GM18867 (cell line): ENCODE measurements around the gene AUTS2.
A peak's percentile ranks its signal among the peaks of the same experiment; 100 is the strongest.

Source experiments
- ATAC-seq: cut with Tn5 transposase; IDR thresholded peaks from one replicate; pipeline ENCODE4 v1.9.1; 2021; ENCODE audit warnings: mild to moderate bottlenecking, moderate library complexity; ENCODE audit not compliant: unreplicated experiment

Gene AUTS2

GRCh38 chr7:70621954-70622600 is 1023.8 kb downstream of the AUTS2 start:
- ATAC-seq: no peak

DNA sequence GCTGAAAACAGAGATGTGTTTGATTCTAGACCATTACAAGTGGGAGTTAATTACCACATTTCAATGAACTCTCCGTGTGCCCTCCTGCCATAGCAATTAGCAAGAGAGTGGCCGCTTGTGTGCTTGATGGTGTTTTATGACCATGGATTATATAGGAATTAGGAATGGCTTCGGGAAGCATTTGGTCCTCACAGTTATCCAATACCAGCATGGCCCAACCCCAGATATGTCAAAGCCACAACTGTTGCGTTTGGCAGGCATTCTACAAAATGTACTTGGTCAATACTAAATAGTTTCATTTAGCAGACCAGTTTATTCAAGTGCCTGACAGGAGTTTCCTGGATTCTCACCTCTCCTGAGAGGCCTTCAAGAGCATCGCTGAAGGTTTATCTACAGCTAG is 1024.7 kb downstream of the AUTS2 start:
- no peak for ATAC-seq

- no peak for ATAC-seq
Observed at GRCh38 chr7:70624500-70625103, 1026.3 kb downstream of the AUTS2 start.

DNA sequence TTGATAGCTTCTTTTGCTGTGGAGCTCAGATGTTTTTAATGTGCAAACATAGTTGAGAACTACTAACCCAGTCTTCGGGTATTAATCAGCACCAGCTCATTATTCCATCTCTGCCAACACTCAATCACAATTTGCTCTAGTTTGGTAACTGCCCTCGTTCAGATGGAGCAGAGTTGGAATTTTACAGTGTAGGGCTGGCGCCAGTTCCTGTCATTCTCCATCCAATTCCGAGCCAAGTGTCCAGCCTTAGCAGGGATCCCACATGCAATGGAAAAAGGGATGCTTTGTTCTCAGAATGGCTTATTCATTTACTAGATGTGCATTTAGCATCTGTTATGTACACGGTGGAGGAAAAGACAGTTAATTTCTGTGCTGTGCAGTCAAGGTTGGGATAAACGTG is 1029.2 kb downstream of the AUTS2 start:
- ATAC-seq: no peak

DNA sequence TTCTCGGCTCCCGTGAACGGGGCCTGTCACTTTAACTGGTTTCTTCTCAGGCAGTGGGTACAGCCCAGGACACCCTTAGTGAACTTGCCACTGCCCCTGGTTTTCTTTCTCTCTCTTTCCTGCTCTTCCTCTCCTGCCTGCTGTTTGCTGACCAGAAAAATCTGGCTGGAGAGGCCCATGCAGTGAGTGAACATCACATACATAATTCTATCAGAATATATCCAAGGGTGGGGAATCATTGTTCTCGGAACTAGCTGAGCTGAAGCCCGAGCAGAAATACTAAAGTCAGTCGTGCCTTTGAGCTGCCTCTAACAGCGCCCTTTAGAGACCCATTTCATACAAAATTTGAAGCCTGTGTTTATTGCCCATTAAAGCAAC is 1032.2 kb downstream of the AUTS2 start:
- no peak for ATAC-seq

GRCh38 chr7:70630818-70631457 is 1032.7 kb downstream of the AUTS2 start:
- no peak for ATAC-seq

GRCh38 chr7:70631718-70632117 is 1033.4 kb downstream of the AUTS2 start:
- no peak for ATAC-seq

DNA sequence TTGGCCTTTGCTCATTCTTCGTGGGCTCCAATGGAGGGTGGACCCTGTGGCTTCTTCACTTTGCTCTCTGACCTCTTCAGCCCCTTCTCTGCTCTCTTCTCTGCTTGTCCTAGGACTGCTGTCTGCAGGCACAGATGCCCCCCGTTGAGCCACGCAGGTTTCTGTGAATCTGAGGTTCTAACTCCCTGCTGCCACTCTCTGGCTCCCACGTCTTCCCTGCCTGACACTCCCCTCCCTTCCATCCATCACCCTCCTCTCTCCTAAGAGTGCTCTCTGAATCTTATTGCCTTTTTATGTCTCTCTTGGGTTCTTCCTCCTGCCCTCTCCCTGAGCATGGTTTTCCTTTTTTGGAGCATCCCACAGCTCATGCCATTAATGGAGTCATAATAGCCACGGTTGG is 1034.1 kb downstream of the AUTS2 start:
- no peak for ATAC-seq

- ATAC-seq: no peak
Observed at GRCh38 chr7:70634071-70634470, 1035.8 kb downstream of the AUTS2 start.

DNA sequence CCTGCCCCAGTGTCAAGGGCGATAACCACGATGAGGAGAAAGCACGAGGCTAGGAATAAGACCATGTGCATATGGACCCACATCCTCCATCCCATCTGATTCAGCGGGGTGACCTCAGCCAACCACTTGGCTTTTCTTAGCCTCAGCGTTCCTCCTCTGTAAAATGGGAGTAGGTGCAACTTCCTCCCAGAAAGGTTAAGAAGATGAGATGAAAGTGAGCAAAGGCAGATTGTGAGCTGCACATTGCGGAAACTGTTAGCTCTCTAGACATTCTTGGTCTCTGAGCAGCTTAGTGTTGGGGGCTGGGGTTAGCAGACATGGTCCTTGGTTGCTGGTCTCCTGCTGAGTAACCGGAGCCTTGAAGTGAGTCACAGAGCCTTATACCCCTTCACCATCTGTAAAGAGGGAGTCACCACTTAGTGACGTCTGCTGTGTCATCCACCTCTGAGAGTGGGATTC is 1036.4 kb downstream of the AUTS2 start:
- no peak for ATAC-seq

DNA sequence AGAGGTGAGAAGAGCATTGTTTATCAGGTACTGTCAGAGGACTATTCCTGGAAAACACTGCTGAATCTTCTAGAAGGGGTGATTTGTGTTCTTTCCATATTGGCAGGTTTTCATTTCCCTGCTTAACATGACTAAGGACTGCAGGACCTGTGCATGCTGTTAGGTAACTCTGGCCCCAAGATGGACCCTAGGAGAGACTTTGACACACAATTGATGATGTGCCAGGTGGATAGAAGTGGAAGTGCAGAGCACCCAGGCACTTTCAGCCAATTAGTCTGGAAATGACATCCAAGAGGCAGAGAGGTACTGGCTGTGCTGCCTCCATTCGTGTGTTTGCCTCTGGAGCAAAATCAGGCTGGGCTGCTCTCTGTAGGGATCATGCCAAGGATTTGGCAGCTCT is 1037.4 kb downstream of the AUTS2 start:
- no peak for ATAC-seq

- ATAC-seq: no peak
Observed at GRCh38 chr7:70636169-70636568, 1037.9 kb downstream of the AUTS2 start.

- no peak for ATAC-seq
Observed at GRCh38 chr7:70637726-70638125, 1039.5 kb downstream of the AUTS2 start.

DNA sequence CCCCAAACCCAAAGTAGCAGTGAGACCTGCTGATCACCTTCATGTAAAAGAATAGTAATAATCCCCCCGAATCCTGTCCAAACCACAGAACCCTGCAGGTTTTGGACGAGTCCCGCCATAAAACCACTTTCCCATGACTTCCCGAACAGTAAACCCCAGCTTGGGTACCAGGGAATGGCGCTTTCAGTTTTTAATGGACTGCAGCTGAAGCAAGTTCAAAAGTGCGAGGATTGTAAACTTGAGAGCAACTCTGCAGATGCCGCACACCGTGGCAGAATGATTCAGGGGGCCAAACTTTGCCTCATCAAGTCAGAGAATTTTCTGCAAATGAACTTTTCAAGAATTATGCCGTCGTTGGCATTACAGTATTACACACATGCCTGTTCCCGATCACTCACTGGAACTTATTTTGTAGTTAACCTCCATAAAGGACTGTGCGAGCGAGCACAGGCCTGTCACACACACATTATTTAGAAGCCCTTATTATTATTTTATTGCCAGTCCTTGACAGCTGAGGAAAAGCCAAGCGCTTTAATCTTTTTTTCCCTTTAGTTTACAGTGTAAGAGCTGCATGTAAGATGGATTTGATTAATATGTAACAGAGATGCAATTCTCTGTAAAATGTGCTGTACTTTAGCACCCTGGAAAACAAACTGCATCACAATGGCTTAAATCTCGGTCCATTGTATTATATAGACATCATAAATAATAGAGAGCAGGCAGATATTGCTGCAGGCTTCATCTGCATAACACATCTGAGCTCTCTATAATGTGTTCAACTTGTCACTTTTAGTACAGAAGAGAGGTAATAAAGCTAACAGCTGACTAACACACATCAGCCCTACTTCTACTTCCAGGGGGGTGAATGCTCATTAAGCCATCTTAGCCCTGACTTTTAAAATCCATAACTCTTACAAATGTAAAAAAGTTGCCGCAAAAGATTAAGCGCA is 1040.2 kb downstream of the AUTS2 start:
- no peak for ATAC-seq

GRCh38 chr7:70640266-70640833 is 1042.1 kb downstream of the AUTS2 start:
- ATAC-seq: no peak

GRCh38 chr7:70641882-70642281 is 1043.6 kb downstream of the AUTS2 start:
- ATAC-seq: no peak

- ATAC-seq: no peak
Observed at GRCh38 chr7:70645279-70645678, 1047.0 kb downstream of the AUTS2 start.

- peak; percentile 56 for ATAC-seq
Observed at GRCh38 chr7:70645876-70646351, 1047.6 kb downstream of the AUTS2 start.

DNA sequence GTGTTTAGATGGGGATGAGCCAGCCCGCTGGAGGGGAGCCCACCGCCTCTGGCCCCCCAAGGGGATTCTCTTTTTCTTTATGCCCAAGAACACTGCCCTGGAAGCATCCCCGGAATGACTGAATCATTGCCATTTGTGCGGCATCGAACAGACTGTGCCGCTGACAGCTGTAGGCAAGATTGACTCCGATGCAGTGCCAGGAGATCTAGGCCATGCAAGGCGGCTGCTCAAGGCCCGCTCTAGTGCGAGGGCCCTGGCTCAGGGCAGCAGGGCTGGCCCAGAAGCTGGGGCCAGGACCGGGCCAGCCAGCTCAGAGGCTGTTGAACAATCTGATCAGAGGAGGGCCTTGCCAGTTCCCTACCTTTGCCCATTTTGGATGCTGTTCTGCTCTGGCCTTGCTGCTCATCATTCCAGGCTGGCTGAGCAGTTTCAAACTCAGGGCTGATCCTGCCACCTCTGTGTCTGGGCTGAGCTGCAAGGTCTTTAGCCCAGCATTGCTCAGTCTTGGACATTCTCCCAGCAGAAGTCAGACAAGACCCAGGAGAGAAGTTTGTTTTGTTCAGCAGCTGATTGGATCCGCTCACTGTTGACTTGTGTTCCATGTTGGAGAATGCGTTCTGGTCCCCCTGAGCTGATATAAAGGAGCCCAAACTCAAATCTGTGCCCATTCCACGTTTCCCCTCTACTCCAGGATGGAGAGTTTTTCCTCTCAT is 1048.4 kb downstream of the AUTS2 start:
- ATAC-seq: no peak
